Astrocyte of the cerebellum (primary cell): ENCODE results near the gene PLCH1.

Experiments
- DNase-seq: peaks from one replicate; pipeline ENCODE4 v3.0.0-alpha.2; 2011; ENCODE audit warnings: low read depth
- H3K4me3 ChIP-seq: 2 replicates; pipeline ENCODE4 v1.5.1; 2011; ENCODE audit warnings: mild to moderate bottlenecking, low read depth, low read length, moderate library complexity
- in situ Hi-C: cut with HindIII; loops from 2 replicates; pipeline ENCODE4 v1.10.0; 2017; ENCODE audit warnings: low sequenced_read_pairs
- TF ChIP-seq, protein P1 (sequence below): IDR thresholded peaks from 2 replicates; pipeline ENCODE4 v1.5.1; 2012; ENCODE audit warnings: low read length, low read depth, moderate library complexity, mild to moderate bottlenecking; ENCODE audit errors: missing control alignments

The PLCH1 gene

GRCh38 chr3:155512867-155513261 is 232.0 kb downstream of the PLCH1 start:
- no peak for DNase-seq

GRCh38 chr3:155512175-155512866 is 232.6 kb downstream of the PLCH1 start:
- in situ Hi-C loops: no loop called here
- DNase-seq: no peak
- TF ChIP-seq, protein P1, sequence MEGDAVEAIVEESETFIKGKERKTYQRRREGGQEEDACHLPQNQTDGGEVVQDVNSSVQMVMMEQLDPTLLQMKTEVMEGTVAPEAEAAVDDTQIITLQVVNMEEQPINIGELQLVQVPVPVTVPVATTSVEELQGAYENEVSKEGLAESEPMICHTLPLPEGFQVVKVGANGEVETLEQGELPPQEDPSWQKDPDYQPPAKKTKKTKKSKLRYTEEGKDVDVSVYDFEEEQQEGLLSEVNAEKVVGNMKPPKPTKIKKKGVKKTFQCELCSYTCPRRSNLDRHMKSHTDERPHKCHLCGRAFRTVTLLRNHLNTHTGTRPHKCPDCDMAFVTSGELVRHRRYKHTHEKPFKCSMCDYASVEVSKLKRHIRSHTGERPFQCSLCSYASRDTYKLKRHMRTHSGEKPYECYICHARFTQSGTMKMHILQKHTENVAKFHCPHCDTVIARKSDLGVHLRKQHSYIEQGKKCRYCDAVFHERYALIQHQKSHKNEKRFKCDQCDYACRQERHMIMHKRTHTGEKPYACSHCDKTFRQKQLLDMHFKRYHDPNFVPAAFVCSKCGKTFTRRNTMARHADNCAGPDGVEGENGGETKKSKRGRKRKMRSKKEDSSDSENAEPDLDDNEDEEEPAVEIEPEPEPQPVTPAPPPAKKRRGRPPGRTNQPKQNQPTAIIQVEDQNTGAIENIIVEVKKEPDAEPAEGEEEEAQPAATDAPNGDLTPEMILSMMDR: no peak
- no peak overlapping the region for H3K4me3 ChIP-seq

More at GRCh38 chr3:155512867-155513261, 232.0 kb downstream of the PLCH1 start:
- TF ChIP-seq, protein P1: no peak
- in situ Hi-C loops: no loop called here
- no peak overlapping the region for H3K4me3 ChIP-seq

DNA sequence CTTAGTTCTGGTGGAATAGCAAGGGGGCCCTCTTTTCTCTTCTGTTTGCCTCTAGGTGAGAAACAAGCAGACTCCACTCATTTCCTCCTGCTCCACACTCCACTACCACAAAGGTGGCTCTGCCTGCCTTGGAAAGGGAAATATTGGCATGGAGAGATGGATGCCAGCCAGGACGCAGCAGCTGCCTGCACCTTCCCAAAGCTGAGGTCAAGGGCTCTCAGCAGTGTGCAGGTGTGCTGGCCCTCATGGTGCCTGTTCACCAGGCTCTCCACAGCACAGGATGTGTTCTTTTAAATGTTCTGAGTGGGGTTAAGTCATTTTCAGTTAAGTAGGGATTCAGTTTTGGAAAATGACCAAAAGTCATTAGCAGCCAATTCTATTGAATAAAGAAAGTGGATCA is 240.2 kb downstream of the PLCH1 start:
- in situ Hi-C loops: no loop called here
- no peak for DNase-seq
- no peak overlapping the region for H3K4me3 ChIP-seq
- TF ChIP-seq, protein P1: no peak

DNA sequence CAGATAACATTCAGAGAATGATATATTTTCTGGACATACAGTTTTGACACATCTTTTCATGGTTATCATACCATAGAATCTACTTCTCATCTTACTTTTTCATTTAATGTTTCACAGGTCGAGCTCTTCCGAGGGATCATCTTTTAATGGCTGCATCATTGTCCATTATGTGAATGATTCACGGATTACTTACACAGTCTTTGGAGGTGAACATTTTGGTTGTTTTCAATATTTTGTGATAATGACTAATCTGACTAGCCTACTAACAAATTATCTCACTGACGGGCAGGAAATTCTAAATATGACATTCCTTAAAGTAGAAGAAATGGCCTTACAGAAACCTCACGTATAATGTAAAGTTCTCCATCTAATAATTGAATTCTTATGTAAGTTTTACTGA is 242.2 kb downstream of the PLCH1 start:
- no peak for DNase-seq
- TF ChIP-seq, protein P1: no peak
- in situ Hi-C loops: no loop called here
- H3K4me3 ChIP-seq: no peak overlapping the region

DNA sequence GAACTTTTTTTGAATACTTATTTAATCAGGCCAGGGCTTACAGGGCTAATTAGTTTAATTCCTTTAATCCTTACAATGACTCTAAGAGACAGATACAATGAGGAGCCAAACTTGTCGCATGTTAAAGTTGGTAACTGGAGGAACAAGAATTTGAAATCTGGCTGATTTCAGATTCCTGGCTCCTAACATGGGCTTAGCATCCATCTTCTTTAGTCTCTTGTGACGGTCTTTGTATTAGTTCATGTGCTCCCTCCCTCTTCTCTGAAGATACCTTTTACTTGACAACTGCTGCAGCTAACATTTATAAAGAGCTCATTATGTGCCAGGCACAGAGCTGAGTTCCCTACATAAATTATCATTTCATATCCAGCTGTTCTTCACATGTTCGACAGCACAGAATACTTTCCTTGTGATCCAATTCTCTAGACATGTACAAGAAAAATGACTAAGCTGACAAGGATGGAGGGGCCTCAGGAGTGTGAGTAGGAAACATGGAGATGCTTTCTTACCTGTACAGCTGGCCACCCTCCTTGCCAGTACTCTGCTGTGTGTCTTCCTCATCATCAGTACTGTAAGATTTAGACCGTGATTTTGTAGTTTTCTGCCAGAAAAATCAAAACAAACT is 244.6 kb downstream of the PLCH1 start:
- DNase-seq: no peak
- no peak overlapping the region for H3K4me3 ChIP-seq
- in situ Hi-C loops: no loop called here
- TF ChIP-seq, protein P1: no peak

- TF ChIP-seq, protein P1: no peak
- in situ Hi-C loops: no loop called here
- DNase-seq: peak; percentile 96
- H3K4me3 ChIP-seq: no peak overlapping the region
These were observed 246.8 kb downstream of the PLCH1 start for GRCh38 chr3:155497930-155498647.
